Fibroblast of skin of left biceps (primary cell): ENCODE data around the gene CD59.

Experiments used
- DNase-seq, 2 experiments: peaks; one replicate each; pipeline ENCODE4 v3.0.0-alpha.2; 2013; ENCODE audit warnings: low read depth in 2 of 2

CD59 gene

GRCh38 chr11:33736148-33736812, at the start of gene CD59:
Gene CD59, minus strand, starts transcription at chr11:33736423. Its CDS starts 13,978 bp downstream, at chr11:33722445.
- DNase-seq = peak; percentile 60 to 71

GRCh38 chr11:33785609-33786008, 49.4 kb upstream of the CD59 start:
- no peak for DNase-seq

GRCh38 chr11:33779849-33780528, 43.8 kb upstream of the CD59 start:
- DNase-seq = peak; percentile 44 to 48

GRCh38 chr11:33778675-33779074, 42.5 kb upstream of the CD59 start:
- DNase-seq = peak; percentile 81 to 86

GRCh38 chr11:33777906-33778305, 41.7 kb upstream of the CD59 start:
- DNase-seq = no peak

GRCh38 chr11:33775832-33776470, 39.7 kb upstream of the CD59 start:
- no peak for DNase-seq

GRCh38 chr11:33775467-33775807, 39.2 kb upstream of the CD59 start:
- no peak for DNase-seq

GRCh38 chr11:33774736-33775466, 38.7 kb upstream of the CD59 start:
- no peak for DNase-seq

GRCh38 chr11:33773987-33774735, 37.9 kb upstream of the CD59 start, which contains the start of gene FBXO3:
Gene FBXO3, minus strand, starts transcription at chr11:33774520. Its CDS starts 23 bp downstream, at chr11:33774497.
- DNase-seq = peak; percentile 58 to 68

- no peak for DNase-seq
Measured at GRCh38 chr11:33773404-33773986, 37.3 kb upstream of the CD59 start.

GRCh38 chr11:33772870-33773269, 36.6 kb upstream of the CD59 start:
- DNase-seq = no peak

- no peak for DNase-seq
Measured at GRCh38 chr11:33772300-33772699, 36.1 kb upstream of the CD59 start.

GRCh38 chr11:33770236-33770635, 34.0 kb upstream of the CD59 start:
- no peak for DNase-seq

- DNase-seq = no peak
Measured at GRCh38 chr11:33769542-33769941, 33.3 kb upstream of the CD59 start.

- no peak for DNase-seq
Measured at GRCh38 chr11:33767624-33768023, 31.4 kb upstream of the CD59 start.

- DNase-seq = no peak
Measured at GRCh38 chr11:33766085-33766484, 29.9 kb upstream of the CD59 start.

- DNase-seq = no peak
Measured at GRCh38 chr11:33761471-33761870, 25.2 kb upstream of the CD59 start.

GRCh38 chr11:33753304-33753967, 17.2 kb upstream of the CD59 start:
- no peak for DNase-seq

- no peak for DNase-seq
Measured at GRCh38 chr11:33751878-33752277, 15.7 kb upstream of the CD59 start.

- no peak for DNase-seq
Measured at GRCh38 chr11:33747979-33748378, 11.8 kb upstream of the CD59 start.

- DNase-seq = no peak
Measured at GRCh38 chr11:33743291-33743690, 7.1 kb upstream of the CD59 start.
